SW480 (cell line): ENCODE results near the gene TLCD3A.
"Not testable (repeated sequence)": the region's sequence is repeated elsewhere in the genome, so short reads cannot be mapped to it uniquely, and the experiment has no call there.

Experiments
- DNase-seq: peaks from one replicate; pipeline ENCODE4 v3.0.0-alpha.2; 2016; ENCODE audit warnings: low spot score

TLCD3A gene

GRCh38 chr17:788551-788950 is 56.2 kb downstream of the TLCD3A start:
- no peak for DNase-seq

DNA sequence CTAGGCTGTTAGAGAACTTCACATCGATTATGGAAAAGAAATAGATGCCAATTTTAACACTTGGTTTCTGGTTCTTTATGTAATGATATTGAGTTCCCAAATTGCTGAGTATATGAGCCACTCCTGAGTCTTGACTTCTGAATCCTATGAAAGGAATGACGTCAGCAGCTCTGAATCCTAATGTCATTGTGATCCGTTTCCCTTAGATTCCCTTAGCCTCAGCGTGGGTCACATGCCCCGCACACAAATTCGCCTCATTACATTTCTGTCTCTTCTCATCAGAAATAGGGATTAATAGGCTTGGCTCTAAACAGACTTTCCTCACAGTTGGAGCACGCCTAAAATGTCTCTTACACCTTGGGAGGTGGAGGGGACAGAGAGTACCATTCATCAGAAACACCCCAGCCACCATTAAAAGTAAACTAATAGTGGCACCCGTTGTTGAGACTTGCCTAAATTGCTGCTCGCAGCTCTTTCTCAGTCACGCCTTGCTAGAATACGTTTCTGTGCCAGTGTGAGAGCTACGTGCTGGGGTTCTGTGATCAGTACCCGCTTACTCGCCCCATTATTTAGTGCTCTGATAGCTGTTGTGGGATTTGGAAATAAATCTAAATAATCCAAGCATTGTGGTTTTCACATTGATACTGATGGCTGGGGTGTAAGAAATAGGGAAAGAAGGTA is 56.9 kb downstream of the TLCD3A start:
- no peak for DNase-seq

DNA sequence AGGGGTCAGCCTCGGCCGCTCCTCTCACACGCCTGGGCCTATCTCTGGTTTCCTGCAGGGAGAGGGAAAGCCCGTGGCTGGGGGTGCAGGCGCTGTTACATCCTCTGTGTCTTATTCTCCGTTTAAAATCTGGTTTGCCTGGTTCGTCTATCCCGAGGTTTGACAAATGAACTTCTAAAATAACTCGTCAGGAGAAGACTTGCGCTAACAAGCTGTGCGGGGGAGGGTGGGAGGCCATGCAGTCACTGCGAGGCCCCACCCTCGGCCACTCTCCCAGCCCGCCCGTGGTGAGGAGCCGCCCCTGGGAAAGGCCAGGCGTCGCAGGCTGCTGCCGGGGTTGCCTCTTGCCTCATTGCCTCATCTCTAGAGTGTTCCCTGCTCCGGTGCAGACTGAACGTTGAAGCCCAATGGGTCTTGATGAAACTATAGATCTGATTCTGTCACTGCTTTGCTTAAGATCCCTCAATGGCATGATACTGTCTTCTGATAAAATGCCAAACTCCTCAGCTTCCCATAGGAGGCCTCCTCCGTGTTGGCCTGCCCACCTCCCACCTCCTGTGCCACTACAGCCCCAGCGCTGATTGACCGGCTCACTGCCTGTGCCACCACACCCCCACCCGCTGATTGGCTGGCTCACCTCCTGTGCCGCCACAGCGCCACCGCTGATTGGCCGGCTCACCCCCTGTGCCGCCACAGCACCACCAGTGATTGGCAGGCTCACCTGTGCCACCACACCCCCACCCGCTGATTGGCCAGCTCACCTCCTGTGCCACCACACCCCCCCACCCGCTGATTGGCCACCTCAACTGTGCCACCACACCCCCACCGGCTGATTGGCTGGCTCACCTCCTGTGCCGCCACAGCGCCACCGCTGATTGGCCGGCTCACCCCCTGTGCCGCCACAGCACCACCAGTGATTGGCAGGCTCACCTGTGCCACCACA is 57.8 kb downstream of the TLCD3A start:
- DNase-seq: not testable (repeated sequence)

GRCh38 chr17:790874-791247 is 58.5 kb downstream of the TLCD3A start:
- not testable (repeated sequence) for DNase-seq

DNA sequence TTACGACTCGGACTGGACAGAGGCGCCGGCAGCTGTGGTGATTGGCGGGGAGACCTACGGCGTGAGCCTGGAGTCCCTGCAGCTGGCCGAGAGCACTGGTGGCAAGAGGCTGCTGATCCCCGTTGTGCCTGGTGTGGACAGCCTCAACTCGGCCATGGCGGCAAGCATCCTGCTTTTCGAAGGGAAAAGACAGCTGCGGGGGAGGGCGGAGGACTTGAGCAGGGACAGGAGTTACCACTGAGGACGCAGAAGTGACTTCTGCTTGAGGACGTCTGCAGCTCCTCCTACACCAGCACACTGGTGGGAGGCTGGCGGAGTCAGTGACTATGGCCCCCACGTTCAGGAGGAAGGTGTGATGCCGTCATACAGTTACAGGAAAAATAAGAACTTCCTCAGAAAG is 59.4 kb downstream of the TLCD3A start:
- DNase-seq: no peak

DNA sequence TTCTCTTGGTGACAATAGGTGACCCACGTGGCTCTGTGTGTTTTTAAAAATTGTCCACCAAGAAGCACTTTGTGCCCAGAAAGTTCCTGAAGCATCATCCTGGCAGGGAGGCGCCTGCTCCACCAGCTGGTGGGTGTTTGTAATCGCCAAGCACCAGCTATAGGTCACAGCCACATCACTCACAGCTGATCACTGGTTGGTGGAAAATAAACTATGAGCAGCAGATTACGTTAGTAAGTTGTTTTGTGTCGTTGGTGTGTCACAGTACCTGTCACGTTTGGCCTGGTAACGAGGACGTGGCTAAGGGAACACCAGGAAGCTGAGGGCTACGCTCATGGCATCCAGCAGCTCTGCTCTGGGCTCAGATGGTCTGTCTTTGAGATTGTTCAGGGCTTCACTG is 59.9 kb downstream of the TLCD3A start:
- no peak for DNase-seq
